Caki2 (cell line): ENCODE data around the gene IL1RAPL1. TPM values are rescaled to one million over a fixed set of nuclear protein-coding genes. Genes with fewer than 3 reads are reported as not detected.
"Not testable (repeated sequence)": the region's sequence is repeated elsewhere in the genome, so short reads cannot be mapped to it uniquely, and the experiment has no call there.

Experiments used
- DNase-seq: peaks from one replicate; pipeline ENCODE4 v3.0.0-alpha.2; 2015; ENCODE audit warnings: low read depth
- in situ Hi-C: cut with HindIII; loops from 2 replicates; pipeline ENCODE4 v1.10.0; 2016; ENCODE audit warnings: low sequenced_read_pairs, low pct_unique_long_range_greater_than_20kb, mixed read lengths
- total RNA-seq: library from RNA; depleted of rRNA; stranded (reverse); fragments of >200 nt; shearing (Covaris generic); gene quantifications from 2 replicates; pipeline ENCODE4 v1.2.3, GENCODE V29; 2014; ENCODE audit warnings: low replicate concordance

Gene IL1RAPL1
- total RNA-seq, 1 experiment from 2014 or later, result 0.17 TPM

- no peak for DNase-seq
- in situ Hi-C loops, result no loop called here
Observed at GRCh38 chrX:29039501-29039900, 452.3 kb downstream of the IL1RAPL1 start.

GRCh38 chrX:29040160-29040559, 452.9 kb downstream of the IL1RAPL1 start:
- in situ Hi-C loops, result no loop called here
- no peak for DNase-seq

- in situ Hi-C loops, result no loop called here
- DNase-seq, result no peak
Observed at GRCh38 chrX:29042341-29042740, 455.1 kb downstream of the IL1RAPL1 start.

GRCh38 chrX:29043746-29044145, 456.5 kb downstream of the IL1RAPL1 start:
- no peak for DNase-seq
- in situ Hi-C loops, result no loop called here

- DNase-seq, result no peak
- in situ Hi-C loops, result no loop called here
Observed at GRCh38 chrX:29044423-29045184, 457.4 kb downstream of the IL1RAPL1 start.

GRCh38 chrX:29065477-29065876, 478.2 kb downstream of the IL1RAPL1 start:
- in situ Hi-C loops, result no loop called here
- no peak for DNase-seq

GRCh38 chrX:29066516-29066915, 479.3 kb downstream of the IL1RAPL1 start:
- no peak for DNase-seq
- in situ Hi-C loops, result no loop called here

GRCh38 chrX:29067351-29067750, 480.1 kb downstream of the IL1RAPL1 start:
- in situ Hi-C loops, result no loop called here
- no peak for DNase-seq

- in situ Hi-C loops, result no loop called here
- DNase-seq, result no peak
Observed at GRCh38 chrX:29071525-29072320, 484.5 kb downstream of the IL1RAPL1 start.

- no peak for DNase-seq
- in situ Hi-C loops, result no loop called here
Observed at GRCh38 chrX:29082558-29082957, 495.3 kb downstream of the IL1RAPL1 start.

GRCh38 chrX:29083823-29084222, 496.6 kb downstream of the IL1RAPL1 start:
- DNase-seq, result no peak
- in situ Hi-C loops, result no loop called here

- in situ Hi-C loops, result no loop called here
- DNase-seq, result peak; percentile 6
Observed at GRCh38 chrX:29090811-29091210, 503.6 kb downstream of the IL1RAPL1 start.

- in situ Hi-C loops, result no loop called here
- DNase-seq, result no peak
Observed at GRCh38 chrX:29107231-29107630, 520.0 kb downstream of the IL1RAPL1 start.

GRCh38 chrX:29110041-29110440, 522.8 kb downstream of the IL1RAPL1 start:
- in situ Hi-C loops, result no loop called here
- no peak for DNase-seq

- no peak for DNase-seq
- in situ Hi-C loops, result no loop called here
Observed at GRCh38 chrX:29113221-29113620, 526.0 kb downstream of the IL1RAPL1 start.

GRCh38 chrX:29122817-29123216, 535.6 kb downstream of the IL1RAPL1 start:
- DNase-seq, in situ Hi-C loops: not testable (repeated sequence)

- in situ Hi-C loops, result no loop called here
- DNase-seq, result no peak
Observed at GRCh38 chrX:29130905-29131304, 543.7 kb downstream of the IL1RAPL1 start.

- no peak for DNase-seq
- in situ Hi-C loops, result no loop called here
Observed at GRCh38 chrX:29136904-29137303, 549.7 kb downstream of the IL1RAPL1 start.

- DNase-seq, result no peak
- in situ Hi-C loops, result no loop called here
Observed at GRCh38 chrX:29138003-29138402, 550.8 kb downstream of the IL1RAPL1 start.

GRCh38 chrX:29143356-29143755, 556.1 kb downstream of the IL1RAPL1 start:
- DNase-seq, result no peak
- in situ Hi-C loops, result no loop called here
